Stomach (tissue), 9 donors: ENCODE data around the gene PLEKHA6. TPM values are rescaled to one million over a fixed set of nuclear protein-coding genes. Genes with fewer than 3 reads are reported as not detected.

Experiments
- DNase-seq, 2 donors: peaks; one replicate each; pipeline versions ENCODE4 v3.0.0 to v3.0.0-alpha.2; 2013 to 2019
- H3K27ac ChIP-seq, 5 donors: fragments of 200-600 bp in 4 of 5; sonication (generic) in 4 of 5; one replicate each; pipeline ENCODE4 v1.5.1; 2013 to 2019; ENCODE audit warnings: mild to moderate bottlenecking in 1 of 5, moderate library complexity in 1 of 5
- H3K27me3 ChIP-seq, 3 donors: fragments of 200-600 bp; sonication (generic); one replicate each; pipeline ENCODE4 v1.5.1; 2017 to 2019; ENCODE audit warnings: mixed run types in 1 of 3
- H3K36me3 ChIP-seq, 4 donors: fragments of 200-600 bp; sonication (generic); 1 replicate in 3 of 4; 2 replicates in 1 of 4; pipeline ENCODE4 v1.5.1; 2016 to 2019
- H3K4me1 ChIP-seq, 4 donors: fragments of 200-600 bp; sonication (generic); one replicate each; pipeline ENCODE4 v1.5.1; 2016 to 2019
- H3K4me3 ChIP-seq, 4 donors: fragments of 200-600 bp; sonication (generic) in 3 of 4; one replicate each; pipeline ENCODE4 v1.5.1; 2016 to 2019; ENCODE audit warnings: mild to moderate bottlenecking in 1 of 4
- H3K9me3 ChIP-seq, 4 donors: fragments of 200-600 bp; sonication (generic); one replicate each; pipeline ENCODE4 v1.5.1; 2016 to 2019
- EP300 ChIP-seq: sonication (generic); formaldehyde crosslinking; IDR thresholded peaks from one replicate; pipeline ENCODE4 v1.6.1; 2017; ENCODE audit warnings: antibody characterized with exemption
- POLR2A ChIP-seq, 4 donors: fragments of 450-650 bp; IDR thresholded peaks; one replicate each; pipeline ENCODE4 v1.6.1; 2016; ENCODE audit warnings: antibody characterized with exemption in 4 of 4, control low read depth in 2 of 4, mild to moderate bottlenecking in 1 of 4, moderate library complexity in 1 of 4
- POLR2AphosphoS5 ChIP-seq, 3 donors: sonication (generic); formaldehyde crosslinking; IDR thresholded peaks; one replicate each; pipeline ENCODE4 v1.6.1; 2016; ENCODE audit warnings: antibody characterized with exemption in 3 of 3
- WGBS, 5 donors: extraction: QIAGEN DNeasy Blood & Tissue Kit in 3 of 5; methylation state at CpG; one replicate each; pipeline versions ENCODE4 v1.1.5 to v1.1.7; 2013 to 2018; 5-methylcytosine and 5-hydroxymethylcytosine counted together
- intact Hi-C: fragments of 100-400 bp; cut with DNase I; formaldehyde crosslinking; loops from one replicate; pipeline ENCODE4 v1.15.1; 2023; ENCODE audit warnings: low total_unique reads
- polyA plus RNA-seq, 3 donors: library from polyadenylated mRNA; stranded (reverse); fragments of 200-250 nt; gene quantifications; one replicate each; pipeline ENCODE4 v1.2.3, GENCODE V29; 2013
- total RNA-seq, 5 donors: library from RNA; depleted of rRNA; stranded (reverse); fragments of >200 nt; gene quantifications; one replicate each; pipeline versions ENCODE4 v1.1.0 to v1.2.3, GENCODE V29; 2014 to 2016
- TF ChIP-seq, protein P1 (sequence below), 7 experiments: fragments of 450-650 bp in 4 of 7; fragments of 200-600 bp in 3 of 7; sonication (generic) in 3 of 7; IDR thresholded peaks; one replicate each; pipeline ENCODE4 v1.5.1; 2016 to 2019; ENCODE audit warnings: antibody characterized with exemption in 7 of 7, control low read depth in 2 of 7, mild to moderate bottlenecking in 1 of 7
- donor health status: healthy with polysubstance abuse.
- donor health status: Bipolar disorder and iron deficiency.
- donor health status: healthy.

Gene PLEKHA6
- total and polyA plus RNA-seq, 8 donors, result 6.4 to 97.9 (median 34.8) TPM

DNA sequence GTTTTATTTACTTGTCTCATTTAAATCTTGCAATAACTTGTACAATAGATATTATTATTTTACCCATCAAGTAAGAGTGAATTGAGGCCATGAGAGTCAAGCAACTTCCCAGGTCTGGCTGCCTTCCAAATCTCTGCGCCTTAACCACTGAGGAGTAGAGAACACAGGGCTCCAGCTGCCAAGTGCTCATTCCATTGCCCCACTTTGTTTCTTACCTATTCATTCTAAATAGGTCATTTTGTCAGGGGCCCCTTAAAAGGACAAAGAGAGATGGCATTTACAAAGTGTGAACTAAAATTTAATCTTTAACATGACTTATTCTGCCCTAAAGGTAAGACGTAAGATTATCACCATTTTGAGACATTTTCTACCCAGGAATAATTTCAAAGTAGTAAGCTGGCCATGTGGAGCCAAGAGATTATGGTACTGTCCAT is 48.4 kb upstream of the PLEKHA6 start:
- H3K27ac ChIP-seq, result peak overlapping the region in 4 of 5 donors; percentile 3 to 100 (median 99)
- TF ChIP-seq EP300, result no peak
- TF ChIP-seq, protein P1, sequence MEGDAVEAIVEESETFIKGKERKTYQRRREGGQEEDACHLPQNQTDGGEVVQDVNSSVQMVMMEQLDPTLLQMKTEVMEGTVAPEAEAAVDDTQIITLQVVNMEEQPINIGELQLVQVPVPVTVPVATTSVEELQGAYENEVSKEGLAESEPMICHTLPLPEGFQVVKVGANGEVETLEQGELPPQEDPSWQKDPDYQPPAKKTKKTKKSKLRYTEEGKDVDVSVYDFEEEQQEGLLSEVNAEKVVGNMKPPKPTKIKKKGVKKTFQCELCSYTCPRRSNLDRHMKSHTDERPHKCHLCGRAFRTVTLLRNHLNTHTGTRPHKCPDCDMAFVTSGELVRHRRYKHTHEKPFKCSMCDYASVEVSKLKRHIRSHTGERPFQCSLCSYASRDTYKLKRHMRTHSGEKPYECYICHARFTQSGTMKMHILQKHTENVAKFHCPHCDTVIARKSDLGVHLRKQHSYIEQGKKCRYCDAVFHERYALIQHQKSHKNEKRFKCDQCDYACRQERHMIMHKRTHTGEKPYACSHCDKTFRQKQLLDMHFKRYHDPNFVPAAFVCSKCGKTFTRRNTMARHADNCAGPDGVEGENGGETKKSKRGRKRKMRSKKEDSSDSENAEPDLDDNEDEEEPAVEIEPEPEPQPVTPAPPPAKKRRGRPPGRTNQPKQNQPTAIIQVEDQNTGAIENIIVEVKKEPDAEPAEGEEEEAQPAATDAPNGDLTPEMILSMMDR (IDR thresholded peaks at IDR 0.05), result no peak
- peak; percentile 83 to 84 for DNase-seq
- H3K9me3 ChIP-seq, result no peaks in the 10 kb centered on the region
- peak overlapping the region; percentile 80 to 95 (median 84) for H3K4me3 ChIP-seq
- peaks cover 25 to 37% (median 36%) of the 10 kb centered on the region in 4 donors for H3K36me3 ChIP-seq
- intact Hi-C loops, result no loop called here
- peaks cover 25 to 56% (median 37%) of the 10 kb centered on the region in 4 donors for H3K4me1 ChIP-seq
- H3K27me3 ChIP-seq, result no peaks in the 10 kb centered on the region
- WGBS, 5 donors, result 0 to 3% (median 1%) methylated on average over 2 of the region's 2 CpGs

DNA sequence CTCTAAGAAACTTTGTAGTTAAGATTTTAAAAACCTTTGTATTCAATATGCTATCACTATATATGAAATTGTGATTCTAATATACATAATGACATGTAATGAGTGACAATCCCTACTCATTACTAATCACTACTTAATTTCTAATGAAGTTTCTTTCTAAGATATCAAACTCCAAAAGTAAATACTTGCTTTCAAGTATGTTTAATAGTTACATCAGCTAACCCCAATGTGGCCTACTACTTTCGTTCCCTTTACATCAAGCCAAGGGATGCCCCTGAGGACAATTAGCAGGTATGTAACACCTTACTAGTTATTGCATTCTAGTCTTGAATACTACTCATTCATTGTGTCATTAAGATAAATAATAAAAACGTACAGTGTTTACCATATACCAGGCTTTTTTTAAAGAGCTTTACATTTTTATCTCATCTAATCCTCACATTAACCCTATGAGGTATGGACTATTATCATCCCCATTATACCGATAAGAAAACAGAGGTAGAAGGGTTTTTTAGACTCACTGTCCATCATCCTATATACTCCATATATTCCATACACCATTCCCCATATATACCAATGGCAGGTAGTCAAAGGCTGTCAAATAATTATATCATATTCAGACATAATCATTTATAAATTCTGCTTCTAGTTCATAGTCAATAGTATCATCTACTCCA is 47.7 kb upstream of the PLEKHA6 start:
- H3K27ac ChIP-seq, result peak overlapping the region in 4 of 5 donors; percentile 3 to 100 (median 99)

DNA sequence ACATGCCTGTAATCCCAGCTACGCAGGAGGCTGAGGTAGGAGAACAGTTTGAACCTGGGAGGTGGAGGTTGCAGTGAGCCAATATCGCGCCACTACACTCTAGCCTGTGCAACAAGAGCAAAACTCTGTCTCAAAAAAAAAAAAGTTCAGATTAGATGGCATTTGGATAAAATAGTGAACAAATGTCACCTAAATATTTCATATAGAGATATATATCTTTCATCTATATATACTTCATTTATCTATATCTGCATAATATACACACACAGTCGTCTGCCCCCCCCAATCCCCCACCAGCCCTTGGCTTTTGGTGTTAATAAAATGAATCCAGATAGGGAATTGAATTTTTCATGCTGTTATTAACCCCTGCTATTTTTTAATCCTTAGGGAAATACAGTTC is 46.9 kb upstream of the PLEKHA6 start:
- Histone ChIP-seq H3K4me3 (peak overlapping the region; percentile 80 to 95 (median 84)), H3K27ac (peak overlapping the region in 4 of 5 donors; percentile 55 to 100 (median 85)), H3K36me3 (peaks cover 32 to 52% (median 51%) of the 10 kb centered on the region in 4 donors), H3K4me1 (peaks cover 17 to 55% (median 28%) of the 10 kb centered on the region in 4 donors), H3K9me3 (no peaks in the 10 kb centered on the region), H3K27me3 (no peaks in the 10 kb centered on the region)
- TF ChIP-seq EP300 (no peak), POLR2A (IDR thresholded peaks at IDR 0.05) (no peak), POLR2AphosphoS5 (IDR thresholded peaks at IDR 0.05) (no peak)
- TF ChIP-seq, protein P1 (IDR thresholded peaks at IDR 0.05), result no peak
- DNase-seq, result no peak
- intact Hi-C loops, result no loop called here
- 26 to 45% (median 36%) methylated on average over 4 of the region's 4 CpGs for WGBS, 5 donors

More for the DNA sequence above, 47.7 kb upstream of the PLEKHA6 start:
- peaks cover 29 to 44% (median 43%) of the 10 kb centered on the region in 4 donors for H3K36me3 ChIP-seq
- DNase-seq, result no peak
- H3K4me1 ChIP-seq, result peaks cover 19 to 56% (median 32%) of the 10 kb centered on the region in 4 donors
- intact Hi-C loops, result no loop called here
- H3K4me3 ChIP-seq, result peak overlapping the region; percentile 80 to 95 (median 84)
- H3K27me3 ChIP-seq, result no peaks in the 10 kb centered on the region
- TF ChIP-seq, protein P1 (IDR thresholded peaks at IDR 0.05), result no peak
- TF ChIP-seq POLR2A (IDR thresholded peaks at IDR 0.05) (no peak), POLR2AphosphoS5 (IDR thresholded peaks at IDR 0.05) (no peak), EP300 (no peak)
- no peaks in the 10 kb centered on the region for H3K9me3 ChIP-seq
- WGBS, 5 donors, result 0 to 3% (median 1%) methylated on average over 3 of the region's 3 CpGs

DNA sequence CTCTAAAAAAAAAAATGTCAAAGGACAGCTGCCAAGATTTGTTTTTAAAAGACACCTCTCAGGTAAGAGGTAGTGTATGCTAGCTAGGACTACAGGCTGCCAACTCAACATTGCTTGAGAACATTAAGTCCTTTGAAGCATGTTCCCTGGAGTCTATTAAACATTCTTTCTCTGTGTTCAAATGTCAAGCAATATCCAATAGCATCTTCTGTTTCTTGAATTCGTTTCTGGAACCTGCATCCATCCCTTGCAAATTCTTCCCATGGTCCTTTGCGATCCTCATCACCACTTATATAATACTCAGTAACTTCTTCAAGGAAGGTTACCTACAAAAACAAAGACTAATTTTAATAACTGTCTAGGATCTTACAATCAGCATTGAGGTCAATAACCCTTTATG is 46.3 kb upstream of the PLEKHA6 start:
- H3K27ac ChIP-seq, result peak overlapping the region in 2 of 5 donors; percentile 55 to 100
- peaks cover 17 to 57% (median 33%) of the 10 kb centered on the region in 4 donors for H3K4me1 ChIP-seq
- intact Hi-C loops, result no loop called here
- WGBS, 5 donors, result 14 to 31% (median 18%) methylated on average over 2 of the region's 2 CpGs
- peak overlapping the region in 3 of 4 donors; percentile 80 to 95 (median 83) for H3K4me3 ChIP-seq
- H3K27me3 ChIP-seq, result no peaks in the 10 kb centered on the region
- no peak for DNase-seq
- H3K9me3 ChIP-seq, result no peaks in the 10 kb centered on the region
- H3K36me3 ChIP-seq, result peaks cover 32 to 58% (median 55%) of the 10 kb centered on the region in 4 donors
- TF ChIP-seq, protein P1 (IDR thresholded peaks at IDR 0.05), result no peak
- TF ChIP-seq POLR2AphosphoS5 (IDR thresholded peaks at IDR 0.05), result peak in 1 of 3 donors; percentile 5
